Activated effector memory CD4-positive, alpha-beta T cell treated with anti-CD3 and anti-CD28 coated beads, Interleukin-2, amount 50 U/mL, for 16 hours (primary cell): ENCODE data around the gene DIDO1.

Experiments
- DNase-seq: peaks from one replicate; pipeline ENCODE4 v3.0.0-alpha.2; 2020

DIDO1 gene

GRCh38 chr20:62925420-62926228, 681 bp downstream of the DIDO1 start:
- peak; percentile 82 for DNase-seq

- DNase-seq = no peak
Measured at GRCh38 chr20:62925076-62925419, 1.3 kb downstream of the DIDO1 start.

- peak; percentile 76 for DNase-seq
Measured at GRCh38 chr20:62924442-62925075, 1.7 kb downstream of the DIDO1 start.

- DNase-seq = no peak
Measured at GRCh38 chr20:62923669-62924441, 2.5 kb downstream of the DIDO1 start.

- DNase-seq = peak; percentile 63
Measured at GRCh38 chr20:62923059-62923668, 3.1 kb downstream of the DIDO1 start.

- peak; percentile 84 for DNase-seq
Measured at GRCh38 chr20:62922451-62922921, 3.8 kb downstream of the DIDO1 start.

- DNase-seq = peak; percentile 87
Measured at GRCh38 chr20:62921119-62921687, 5.1 kb downstream of the DIDO1 start.

- DNase-seq = no peak
Measured at GRCh38 chr20:62920039-62920645, 6.2 kb downstream of the DIDO1 start.

- peak; percentile 83 for DNase-seq
Measured at GRCh38 chr20:62918831-62919230, 7.5 kb downstream of the DIDO1 start.

GRCh38 chr20:62918147-62918546, 8.2 kb downstream of the DIDO1 start:
- DNase-seq = peak; percentile 75

- no peak for DNase-seq
Measured at GRCh38 chr20:62917720-62918119, 8.6 kb downstream of the DIDO1 start.

- DNase-seq = no peak
Measured at GRCh38 chr20:62916703-62917476, 9.4 kb downstream of the DIDO1 start.

GRCh38 chr20:62914970-62915457, 11.3 kb downstream of the DIDO1 start:
- DNase-seq = no peak

- no peak for DNase-seq
Measured at GRCh38 chr20:62914436-62914835, 11.9 kb downstream of the DIDO1 start.

GRCh38 chr20:62913043-62913630, 13.2 kb downstream of the DIDO1 start:
- DNase-seq = no peak

- DNase-seq = no peak
Measured at GRCh38 chr20:62911701-62912280, 14.5 kb downstream of the DIDO1 start.

- no peak for DNase-seq
Measured at GRCh38 chr20:62910777-62911497, 15.4 kb downstream of the DIDO1 start.

GRCh38 chr20:62910217-62910766, 16.0 kb downstream of the DIDO1 start:
- no peak for DNase-seq

GRCh38 chr20:62908971-62909791, 17.1 kb downstream of the DIDO1 start:
- DNase-seq = no peak
